Neutrophil (primary cell): ENCODE results near the gene LIX1.

Source experiments
- H3K27ac ChIP-seq: fragments of 200-600 bp; sonication (generic); 2 replicates; pipeline ENCODE4 v1.5.1; 2016; ENCODE audit warnings: mild to moderate bottlenecking, moderate library complexity
- H3K27me3 ChIP-seq: fragments of 200-600 bp; sonication (generic); 2 replicates; pipeline ENCODE4 v1.6.0; 2016; ENCODE audit warnings: mild to moderate bottlenecking
- H3K36me3 ChIP-seq: fragments of 200-600 bp; sonication (generic); 2 replicates; pipeline ENCODE4 v1.5.1; 2017
- H3K4me1 ChIP-seq, 2 experiments: fragments of 200-600 bp in 1 of 2; sonication (generic) in 1 of 2; 1 replicate in 1 of 2; 2 replicates in 1 of 2; pipeline versions ENCODE4 v1.5.1 to v1.6.1; 2013 to 2016; ENCODE audit warnings: low read depth in 1 of 2, low read length in 1 of 2, mild to moderate bottlenecking in 1 of 2, moderate library complexity in 1 of 2; ENCODE audit not compliant: control insufficient read depth in 1 of 2, insufficient read depth in 1 of 2
- H3K4me3 ChIP-seq, 2 experiments: fragments of 200-600 bp in 1 of 2; sonication (generic) in 1 of 2; 1 replicate in 1 of 2; 2 replicates in 1 of 2; pipeline ENCODE4 v1.5.1; 2013 to 2016; ENCODE audit warnings: low read depth in 1 of 2, low read length in 1 of 2, mild to moderate bottlenecking in 1 of 2, moderate library complexity in 1 of 2
- H3K9me3 ChIP-seq: fragments of 200-600 bp; sonication (generic); 2 replicates; pipeline ENCODE4 v1.5.1; 2016
- CTCF ChIP-seq: fragments of 200-600 bp; sonication (generic); IDR thresholded peaks from 2 replicates; pipeline ENCODE4 v1.5.1; 2016; ENCODE audit warnings: antibody characterized with exemption

The LIX1 gene

GRCh38 chr5:97165726-97166125, 23.3 kb upstream of the LIX1 start:
- no peak for TF ChIP-seq CTCF
- H3K4me1 ChIP-seq: peaks cover 17 to 18% of the 10 kb centered on the region in 2 experiments
- no peaks in the 10 kb centered on the region for H3K27me3 ChIP-seq
- peaks cover 23% of the 10 kb centered on the region for H3K36me3 ChIP-seq
- H3K27ac ChIP-seq: no peak overlapping the region
- H3K4me3 ChIP-seq: no peak overlapping the region
- no peaks in the 10 kb centered on the region for H3K9me3 ChIP-seq

GRCh38 chr5:97164846-97165245, 22.4 kb upstream of the LIX1 start:
- TF ChIP-seq CTCF: no peak
- no peak overlapping the region for H3K27ac ChIP-seq
- no peak overlapping the region for H3K4me3 ChIP-seq
- peaks cover 23% of the 10 kb centered on the region for H3K36me3 ChIP-seq
- H3K9me3 ChIP-seq: no peaks in the 10 kb centered on the region
- H3K4me1 ChIP-seq: peaks cover 17 to 18% of the 10 kb centered on the region in 2 experiments
- H3K27me3 ChIP-seq: no peaks in the 10 kb centered on the region

DNA sequence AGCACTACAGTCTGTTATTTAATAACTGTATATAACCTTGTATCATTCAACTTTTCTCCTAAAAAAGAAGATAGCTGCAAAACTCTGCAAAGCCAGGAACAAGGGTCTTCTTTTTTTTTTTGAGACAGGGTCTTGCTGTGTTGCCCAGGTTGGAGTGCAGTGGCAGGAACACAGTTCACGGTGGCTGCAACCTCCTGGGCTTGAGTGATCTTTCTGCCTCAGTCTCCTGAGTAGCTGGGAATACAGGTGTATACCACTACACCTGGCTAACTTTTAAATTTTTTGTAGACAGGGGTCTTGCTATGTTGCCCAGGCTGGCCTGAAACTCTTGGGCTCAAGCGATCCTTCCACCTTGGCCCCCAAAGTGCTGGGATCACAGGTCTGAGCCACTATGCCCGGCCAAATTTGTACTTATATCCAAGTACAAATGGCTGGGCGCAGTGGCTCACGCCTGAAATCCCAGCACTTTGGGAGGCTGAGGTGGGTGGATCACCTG, 21.4 kb upstream of the LIX1 start:
- H3K9me3 ChIP-seq: no peaks in the 10 kb centered on the region
- H3K36me3 ChIP-seq: peaks cover 21% of the 10 kb centered on the region
- no peak for TF ChIP-seq CTCF
- peaks cover 17 to 18% of the 10 kb centered on the region in 2 experiments for H3K4me1 ChIP-seq
- no peak overlapping the region for H3K4me3 ChIP-seq
- H3K27ac ChIP-seq: peak overlapping the region; percentile 60
- no peaks in the 10 kb centered on the region for H3K27me3 ChIP-seq

GRCh38 chr5:97163360-97163764, 21.0 kb upstream of the LIX1 start:
- peak; percentile 68 for TF ChIP-seq CTCF
- H3K27me3 ChIP-seq: no peaks in the 10 kb centered on the region
- H3K4me3 ChIP-seq: no peak overlapping the region
- peaks cover 17% of the 10 kb centered on the region for H3K36me3 ChIP-seq
- H3K27ac ChIP-seq: peak overlapping the region; percentile 60
- H3K4me1 ChIP-seq: peaks cover 17 to 18% of the 10 kb centered on the region in 2 experiments
- H3K9me3 ChIP-seq: no peaks in the 10 kb centered on the region

DNA sequence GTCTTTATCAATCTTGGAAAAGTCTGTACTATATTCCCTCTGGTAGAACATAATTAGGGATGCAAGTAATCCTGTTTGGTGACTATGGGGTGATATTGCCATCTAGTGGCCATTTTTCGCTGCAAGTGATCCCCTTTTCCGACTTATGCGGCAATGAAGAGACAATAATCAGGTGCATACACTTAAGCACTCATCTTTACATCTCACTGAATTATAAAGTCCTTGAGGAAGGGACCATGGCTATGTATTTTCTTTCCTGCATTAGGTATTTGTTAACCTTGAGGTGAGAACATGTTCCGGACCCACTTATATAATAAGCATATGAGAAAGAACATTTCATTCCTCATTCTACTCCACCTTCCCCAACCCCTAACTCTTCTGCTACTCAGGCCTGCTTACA, 19.6 kb upstream of the LIX1 start:
- Histone ChIP-seq H3K4me3 (no peak overlapping the region), H3K36me3 (peaks cover 4% of the 10 kb centered on the region), H3K9me3 (no peaks in the 10 kb centered on the region), H3K27me3 (no peaks in the 10 kb centered on the region), H3K4me1 (peaks cover 17 to 18% of the 10 kb centered on the region in 2 experiments), H3K27ac (peak overlapping the region; percentile 60)
- TF ChIP-seq CTCF: peak; percentile 75

- H3K4me1 ChIP-seq: peaks cover 8% of the 10 kb centered on the region in 2 experiments
These were observed 15.3 kb upstream of the LIX1 start for GRCh38 chr5:97157689-97158088.

More at GRCh38 chr5:97157689-97158088, 15.3 kb upstream of the LIX1 start:
- no peak overlapping the region for H3K4me3 ChIP-seq
- H3K36me3 ChIP-seq: no peaks in the 10 kb centered on the region
- no peak for TF ChIP-seq CTCF
- no peak overlapping the region for H3K27ac ChIP-seq
- H3K27me3 ChIP-seq: no peaks in the 10 kb centered on the region
- no peaks in the 10 kb centered on the region for H3K9me3 ChIP-seq
